GM23338 (cell line): ENCODE results near the gene TRMT44. TPM values are rescaled to one million over a fixed set of nuclear protein-coding genes. Genes with fewer than 3 reads are reported as not detected.

Source experiments
- ATAC-seq: fragments of 200-7000 bp; cut with Tn5 transposase; 3 replicates; pipeline ENCODE4 v1.9.1; 2020
- DNase-seq: peaks from one replicate; pipeline ENCODE4 v3.0.0-alpha.2; 2015; ENCODE audit warnings: low spot score
- H2AFZ ChIP-seq: fragments of 200-600 bp; sonication (generic); 2 replicates; pipeline ENCODE4 v1.8.0; 2016; ENCODE audit warnings: antibody characterized with exemption, mild to moderate bottlenecking, moderate library complexity
- H3F3A ChIP-seq: fragments of 200-600 bp; sonication (generic); replicated peaks from 2 replicates; pipeline ENCODE4 v1.8.0; 2017; ENCODE audit warnings: antibody characterized with exemption, mixed run types, low read depth
- H3K27ac ChIP-seq: fragments of 200-600 bp; sonication (generic); 2 replicates; pipeline ENCODE4 v1.6.1; 2016; ENCODE audit warnings: low read depth
- H3K27me3 ChIP-seq: fragments of 200-600 bp; sonication (generic); 2 replicates; pipeline ENCODE4 v1.8.0; 2016; ENCODE audit warnings: mild to moderate bottlenecking, mixed run types, moderate library complexity; ENCODE audit not compliant: insufficient read depth
- H3K36me3 ChIP-seq: fragments of 200-600 bp; sonication (generic); 2 replicates; pipeline ENCODE4 v1.8.0; 2016; ENCODE audit warnings: mild to moderate bottlenecking; ENCODE audit not compliant: insufficient read depth
- H3K4me1 ChIP-seq: fragments of 200-600 bp; sonication (generic); 2 replicates; pipeline ENCODE4 v1.8.0; 2016; ENCODE audit warnings: mild to moderate bottlenecking, moderate library complexity; ENCODE audit not compliant: insufficient read depth
- H3K4me2 ChIP-seq: fragments of 200-600 bp; sonication (generic); 2 replicates; pipeline ENCODE4 v1.7.1; 2017; ENCODE audit warnings: mixed run types
- H3K4me3 ChIP-seq: fragments of 200-600 bp; sonication (generic); 2 replicates; pipeline ENCODE4 v1.6.1; 2016; ENCODE audit warnings: mixed run types
- H3K79me2 ChIP-seq: fragments of 200-600 bp; sonication (generic); replicated peaks from 2 replicates; pipeline ENCODE4 v1.8.0; 2017; ENCODE audit warnings: mild to moderate bottlenecking; ENCODE audit not compliant: insufficient read depth
- H3K9me2 ChIP-seq: fragments of 200-600 bp; sonication (generic); 2 replicates; pipeline ENCODE4 v1.8.0; 2017; ENCODE audit not compliant: insufficient read depth
- H4K20me1 ChIP-seq: fragments of 200-600 bp; sonication (generic); replicated peaks from 2 replicates; pipeline ENCODE4 v1.8.0; 2017; ENCODE audit warnings: mild to moderate bottlenecking; ENCODE audit not compliant: insufficient read depth
- H3K27ac Mint-ChIP-seq: 2 replicates; pipeline ENCODE4 v1.8.0; 2020; ENCODE audit warnings: inconsistent platforms, mild to moderate bottlenecking, moderate library complexity, mixed read lengths
- H3K27me3 Mint-ChIP-seq: 3 replicates; pipeline ENCODE4 v1.8.0; 2022; ENCODE audit warnings: low read depth, mild to moderate bottlenecking, moderate library complexity, mixed read lengths, inconsistent platforms; ENCODE audit not compliant: insufficient read depth, poor library complexity
- H3K36me3 Mint-ChIP-seq: 3 replicates; pipeline ENCODE4 v1.8.0; 2021; ENCODE audit warnings: low read depth, mild to moderate bottlenecking, inconsistent platforms, moderate library complexity, mixed read lengths
- H3K4me1 Mint-ChIP-seq: 3 replicates; pipeline ENCODE4 v1.8.0; 2020; ENCODE audit warnings: mild to moderate bottlenecking, inconsistent platforms, mixed read lengths
- H3K4me3 Mint-ChIP-seq: 3 replicates; pipeline ENCODE4 v1.8.0; 2021; ENCODE audit warnings: moderate library complexity, mild to moderate bottlenecking, inconsistent platforms, mixed read lengths
- H3K9me3 Mint-ChIP-seq: 3 replicates; pipeline ENCODE4 v1.8.0; 2020; ENCODE audit warnings: moderate library complexity, mild to moderate bottlenecking, inconsistent platforms, mixed read lengths
- CREB1 ChIP-seq: fragments of 250-450 bp; sonication (Bioruptor Pico); IDR thresholded peaks from 2 replicates; pipeline ENCODE4 v1.5.0; 2020; ENCODE audit warnings: low read depth, mild to moderate bottlenecking, moderate library complexity
- EZH2 ChIP-seq: fragments of 200-600 bp; sonication (generic); IDR thresholded peaks from one replicate; pipeline ENCODE4 v1.8.0; 2017; ENCODE audit warnings: antibody characterized with exemption, mild to moderate bottlenecking, low read depth; ENCODE audit not compliant: unreplicated experiment
- EZH2phosphoT487 ChIP-seq: fragments of 200-600 bp; sonication (generic); IDR thresholded peaks from one replicate; pipeline ENCODE4 v1.8.1; 2018; ENCODE audit warnings: antibody characterized with exemption; ENCODE audit not compliant: unreplicated experiment
- JUNB ChIP-seq: IDR thresholded peaks from one replicate; pipeline ENCODE4 v1.6.1; 2016; ENCODE audit warnings: antibody characterized with exemption; ENCODE audit not compliant: unreplicated experiment
- NANOG ChIP-seq: IDR thresholded peaks from 2 replicates; pipeline ENCODE4 v1.6.1; 2016; ENCODE audit warnings: antibody characterized with exemption, borderline replicate concordance
- POLR2AphosphoS5 ChIP-seq: IDR thresholded peaks from 2 replicates; pipeline ENCODE4 v1.6.1; 2016; ENCODE audit warnings: antibody characterized with exemption, low read depth
- STAT1 ChIP-seq: IDR thresholded peaks from one replicate; pipeline ENCODE4 v1.6.1; 2016; ENCODE audit warnings: antibody characterized with exemption; ENCODE audit not compliant: unreplicated experiment
- ZNF114 ChIP-seq: fragments of 250-450 bp; sonication (Bioruptor Pico); IDR thresholded peaks from 2 replicates; pipeline ENCODE4 v1.5.0; 2020; ENCODE audit warnings: mild to moderate bottlenecking, moderate library complexity
- ZNF331 ChIP-seq: fragments of 250-450 bp; sonication (Bioruptor Pico); IDR thresholded peaks from 2 replicates; pipeline ENCODE4 v1.5.0; 2020; ENCODE audit warnings: low read depth, mild to moderate bottlenecking, moderate library complexity
- polyA plus RNA-seq: library from polyadenylated mRNA; unstranded; fragments of >200 nt; fragmentation: Nextera tagmentation; extraction: Ambion mirVana; gene quantifications from 2 replicates; pipeline ENCODE4 v1.2.1, GENCODE V29; 2016
- total RNA-seq: library from RNA; depleted of rRNA; stranded (reverse); fragments of >200 nt; shearing (Covaris generic); gene quantifications from 2 replicates; pipeline ENCODE4 v1.2.3, GENCODE V29; 2014
- TF ChIP-seq, protein P1 (sequence below): IDR thresholded peaks from 2 replicates; pipeline ENCODE4 v1.6.1; 2016; ENCODE audit warnings: antibody characterized with exemption
- TF ChIP-seq, protein P2 (sequence below), 2 experiments: fragments of 200-600 bp in 1 of 2; sonication (generic) in 1 of 2; conservative IDR thresholded peaks; 2 replicates each; pipeline versions ENCODE4 v1.5.1 to v1.6.1; 2016 to 2017; ENCODE audit warnings: antibody characterized with exemption in 2 of 2, low read depth in 2 of 2, mild to moderate bottlenecking in 2 of 2, moderate library complexity in 1 of 2
- TF ChIP-seq, protein P3 (sequence below): IDR thresholded peaks from one replicate; pipeline ENCODE4 v1.6.1; 2018; ENCODE audit warnings: antibody characterized with exemption; ENCODE audit not compliant: unreplicated experiment
- TF ChIP-seq, protein P4 (sequence below): fragments of 250-450 bp; sonication (Bioruptor Pico); IDR thresholded peaks from 2 replicates; pipeline ENCODE4 v1.5.0; 2020; ENCODE audit warnings: mild to moderate bottlenecking, moderate library complexity

The TRMT44 gene
- total and polyA plus RNA-seq, 2 experiments from 2014 or later = 10.3 to 49.8 TPM

DNA sequence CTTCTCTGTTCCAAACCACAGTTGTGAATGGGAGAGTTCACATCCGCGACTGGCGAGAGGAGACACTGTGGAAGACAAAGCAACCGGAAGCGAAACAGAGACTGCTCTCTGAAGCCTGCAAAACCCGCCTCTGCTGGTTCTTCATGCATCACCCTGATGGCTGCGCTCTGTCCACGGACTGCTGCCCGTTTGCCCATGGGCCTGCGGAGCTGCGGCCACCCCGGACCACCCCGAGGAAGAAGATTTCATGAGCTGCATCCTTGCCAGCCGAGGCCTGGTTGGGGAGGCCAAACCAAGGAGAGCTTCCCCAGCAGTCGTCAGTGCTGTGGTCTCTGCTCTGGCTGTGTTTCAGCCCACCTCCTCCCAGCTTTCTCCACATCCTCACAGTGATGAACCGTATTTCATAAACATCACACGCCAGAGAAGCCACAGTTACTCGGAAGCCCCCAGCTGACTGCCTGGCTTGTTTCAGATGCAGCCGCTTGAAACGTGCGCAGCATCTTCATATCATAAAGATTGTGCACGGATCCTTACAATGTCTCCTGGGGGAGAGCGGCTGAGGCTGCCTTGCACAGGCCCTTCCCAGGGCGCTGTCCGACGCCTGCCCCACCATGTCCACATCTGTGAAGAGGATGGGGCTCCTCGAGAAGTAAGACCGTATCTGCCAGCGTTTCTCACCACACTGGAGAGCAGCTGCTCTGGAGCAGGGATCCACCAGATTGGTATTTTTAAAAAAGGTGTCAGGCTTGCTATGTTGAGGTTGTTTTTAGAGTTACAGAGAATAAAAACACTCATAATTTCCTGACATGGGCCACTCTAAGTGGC is 35.4 kb downstream of the TRMT44 start:
- Histone ChIP-seq H3K27me3 (no peaks in the 10 kb centered on the region), H4K20me1 (no peaks in the 10 kb centered on the region), H3K27ac (no peak overlapping the region), H3K36me3 (no peaks in the 10 kb centered on the region; the same call in 1 of the 2 replicates), H3K79me2 (no peaks in the 10 kb centered on the region), H3K4me1 (peaks cover 7% of the 10 kb centered on the region), H3F3A (no peaks in the 10 kb centered on the region), H2AFZ (no peak overlapping the region), H3K4me3 (no peak overlapping the region), H3K9me2 (no peaks in the 10 kb centered on the region), H3K4me2 (no peak overlapping the region)
- no peak for TF ChIP-seq POLR2AphosphoS5
- TF ChIP-seq EZH2 = no peak
- no peak for TF ChIP-seq ZNF331 (CRISPR knock-in tag)
- TF ChIP-seq CREB1 = no peak
- TF ChIP-seq, protein P1, sequence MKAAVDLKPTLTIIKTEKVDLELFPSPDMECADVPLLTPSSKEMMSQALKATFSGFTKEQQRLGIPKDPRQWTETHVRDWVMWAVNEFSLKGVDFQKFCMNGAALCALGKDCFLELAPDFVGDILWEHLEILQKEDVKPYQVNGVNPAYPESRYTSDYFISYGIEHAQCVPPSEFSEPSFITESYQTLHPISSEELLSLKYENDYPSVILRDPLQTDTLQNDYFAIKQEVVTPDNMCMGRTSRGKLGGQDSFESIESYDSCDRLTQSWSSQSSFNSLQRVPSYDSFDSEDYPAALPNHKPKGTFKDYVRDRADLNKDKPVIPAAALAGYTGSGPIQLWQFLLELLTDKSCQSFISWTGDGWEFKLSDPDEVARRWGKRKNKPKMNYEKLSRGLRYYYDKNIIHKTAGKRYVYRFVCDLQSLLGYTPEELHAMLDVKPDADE = no peak
- TF ChIP-seq JUNB = no peak
- no peak for TF ChIP-seq NANOG
- no peak for TF ChIP-seq EZH2phosphoT487
- no peak for TF ChIP-seq STAT1
- TF ChIP-seq, protein P2, sequence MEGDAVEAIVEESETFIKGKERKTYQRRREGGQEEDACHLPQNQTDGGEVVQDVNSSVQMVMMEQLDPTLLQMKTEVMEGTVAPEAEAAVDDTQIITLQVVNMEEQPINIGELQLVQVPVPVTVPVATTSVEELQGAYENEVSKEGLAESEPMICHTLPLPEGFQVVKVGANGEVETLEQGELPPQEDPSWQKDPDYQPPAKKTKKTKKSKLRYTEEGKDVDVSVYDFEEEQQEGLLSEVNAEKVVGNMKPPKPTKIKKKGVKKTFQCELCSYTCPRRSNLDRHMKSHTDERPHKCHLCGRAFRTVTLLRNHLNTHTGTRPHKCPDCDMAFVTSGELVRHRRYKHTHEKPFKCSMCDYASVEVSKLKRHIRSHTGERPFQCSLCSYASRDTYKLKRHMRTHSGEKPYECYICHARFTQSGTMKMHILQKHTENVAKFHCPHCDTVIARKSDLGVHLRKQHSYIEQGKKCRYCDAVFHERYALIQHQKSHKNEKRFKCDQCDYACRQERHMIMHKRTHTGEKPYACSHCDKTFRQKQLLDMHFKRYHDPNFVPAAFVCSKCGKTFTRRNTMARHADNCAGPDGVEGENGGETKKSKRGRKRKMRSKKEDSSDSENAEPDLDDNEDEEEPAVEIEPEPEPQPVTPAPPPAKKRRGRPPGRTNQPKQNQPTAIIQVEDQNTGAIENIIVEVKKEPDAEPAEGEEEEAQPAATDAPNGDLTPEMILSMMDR (conservative IDR thresholded peaks at IDR 0.05; ENCODE audit: low read depth in 2 of 2) = no peak
- TF ChIP-seq ZNF114 (CRISPR knock-in tag) = no peak
- TF ChIP-seq, protein P3, sequence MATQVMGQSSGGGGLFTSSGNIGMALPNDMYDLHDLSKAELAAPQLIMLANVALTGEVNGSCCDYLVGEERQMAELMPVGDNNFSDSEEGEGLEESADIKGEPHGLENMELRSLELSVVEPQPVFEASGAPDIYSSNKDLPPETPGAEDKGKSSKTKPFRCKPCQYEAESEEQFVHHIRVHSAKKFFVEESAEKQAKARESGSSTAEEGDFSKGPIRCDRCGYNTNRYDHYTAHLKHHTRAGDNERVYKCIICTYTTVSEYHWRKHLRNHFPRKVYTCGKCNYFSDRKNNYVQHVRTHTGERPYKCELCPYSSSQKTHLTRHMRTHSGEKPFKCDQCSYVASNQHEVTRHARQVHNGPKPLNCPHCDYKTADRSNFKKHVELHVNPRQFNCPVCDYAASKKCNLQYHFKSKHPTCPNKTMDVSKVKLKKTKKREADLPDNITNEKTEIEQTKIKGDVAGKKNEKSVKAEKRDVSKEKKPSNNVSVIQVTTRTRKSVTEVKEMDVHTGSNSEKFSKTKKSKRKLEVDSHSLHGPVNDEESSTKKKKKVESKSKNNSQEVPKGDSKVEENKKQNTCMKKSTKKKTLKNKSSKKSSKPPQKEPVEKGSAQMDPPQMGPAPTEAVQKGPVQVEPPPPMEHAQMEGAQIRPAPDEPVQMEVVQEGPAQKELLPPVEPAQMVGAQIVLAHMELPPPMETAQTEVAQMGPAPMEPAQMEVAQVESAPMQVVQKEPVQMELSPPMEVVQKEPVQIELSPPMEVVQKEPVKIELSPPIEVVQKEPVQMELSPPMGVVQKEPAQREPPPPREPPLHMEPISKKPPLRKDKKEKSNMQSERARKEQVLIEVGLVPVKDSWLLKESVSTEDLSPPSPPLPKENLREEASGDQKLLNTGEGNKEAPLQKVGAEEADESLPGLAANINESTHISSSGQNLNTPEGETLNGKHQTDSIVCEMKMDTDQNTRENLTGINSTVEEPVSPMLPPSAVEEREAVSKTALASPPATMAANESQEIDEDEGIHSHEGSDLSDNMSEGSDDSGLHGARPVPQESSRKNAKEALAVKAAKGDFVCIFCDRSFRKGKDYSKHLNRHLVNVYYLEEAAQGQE = no peak
- TF ChIP-seq, protein P4, sequence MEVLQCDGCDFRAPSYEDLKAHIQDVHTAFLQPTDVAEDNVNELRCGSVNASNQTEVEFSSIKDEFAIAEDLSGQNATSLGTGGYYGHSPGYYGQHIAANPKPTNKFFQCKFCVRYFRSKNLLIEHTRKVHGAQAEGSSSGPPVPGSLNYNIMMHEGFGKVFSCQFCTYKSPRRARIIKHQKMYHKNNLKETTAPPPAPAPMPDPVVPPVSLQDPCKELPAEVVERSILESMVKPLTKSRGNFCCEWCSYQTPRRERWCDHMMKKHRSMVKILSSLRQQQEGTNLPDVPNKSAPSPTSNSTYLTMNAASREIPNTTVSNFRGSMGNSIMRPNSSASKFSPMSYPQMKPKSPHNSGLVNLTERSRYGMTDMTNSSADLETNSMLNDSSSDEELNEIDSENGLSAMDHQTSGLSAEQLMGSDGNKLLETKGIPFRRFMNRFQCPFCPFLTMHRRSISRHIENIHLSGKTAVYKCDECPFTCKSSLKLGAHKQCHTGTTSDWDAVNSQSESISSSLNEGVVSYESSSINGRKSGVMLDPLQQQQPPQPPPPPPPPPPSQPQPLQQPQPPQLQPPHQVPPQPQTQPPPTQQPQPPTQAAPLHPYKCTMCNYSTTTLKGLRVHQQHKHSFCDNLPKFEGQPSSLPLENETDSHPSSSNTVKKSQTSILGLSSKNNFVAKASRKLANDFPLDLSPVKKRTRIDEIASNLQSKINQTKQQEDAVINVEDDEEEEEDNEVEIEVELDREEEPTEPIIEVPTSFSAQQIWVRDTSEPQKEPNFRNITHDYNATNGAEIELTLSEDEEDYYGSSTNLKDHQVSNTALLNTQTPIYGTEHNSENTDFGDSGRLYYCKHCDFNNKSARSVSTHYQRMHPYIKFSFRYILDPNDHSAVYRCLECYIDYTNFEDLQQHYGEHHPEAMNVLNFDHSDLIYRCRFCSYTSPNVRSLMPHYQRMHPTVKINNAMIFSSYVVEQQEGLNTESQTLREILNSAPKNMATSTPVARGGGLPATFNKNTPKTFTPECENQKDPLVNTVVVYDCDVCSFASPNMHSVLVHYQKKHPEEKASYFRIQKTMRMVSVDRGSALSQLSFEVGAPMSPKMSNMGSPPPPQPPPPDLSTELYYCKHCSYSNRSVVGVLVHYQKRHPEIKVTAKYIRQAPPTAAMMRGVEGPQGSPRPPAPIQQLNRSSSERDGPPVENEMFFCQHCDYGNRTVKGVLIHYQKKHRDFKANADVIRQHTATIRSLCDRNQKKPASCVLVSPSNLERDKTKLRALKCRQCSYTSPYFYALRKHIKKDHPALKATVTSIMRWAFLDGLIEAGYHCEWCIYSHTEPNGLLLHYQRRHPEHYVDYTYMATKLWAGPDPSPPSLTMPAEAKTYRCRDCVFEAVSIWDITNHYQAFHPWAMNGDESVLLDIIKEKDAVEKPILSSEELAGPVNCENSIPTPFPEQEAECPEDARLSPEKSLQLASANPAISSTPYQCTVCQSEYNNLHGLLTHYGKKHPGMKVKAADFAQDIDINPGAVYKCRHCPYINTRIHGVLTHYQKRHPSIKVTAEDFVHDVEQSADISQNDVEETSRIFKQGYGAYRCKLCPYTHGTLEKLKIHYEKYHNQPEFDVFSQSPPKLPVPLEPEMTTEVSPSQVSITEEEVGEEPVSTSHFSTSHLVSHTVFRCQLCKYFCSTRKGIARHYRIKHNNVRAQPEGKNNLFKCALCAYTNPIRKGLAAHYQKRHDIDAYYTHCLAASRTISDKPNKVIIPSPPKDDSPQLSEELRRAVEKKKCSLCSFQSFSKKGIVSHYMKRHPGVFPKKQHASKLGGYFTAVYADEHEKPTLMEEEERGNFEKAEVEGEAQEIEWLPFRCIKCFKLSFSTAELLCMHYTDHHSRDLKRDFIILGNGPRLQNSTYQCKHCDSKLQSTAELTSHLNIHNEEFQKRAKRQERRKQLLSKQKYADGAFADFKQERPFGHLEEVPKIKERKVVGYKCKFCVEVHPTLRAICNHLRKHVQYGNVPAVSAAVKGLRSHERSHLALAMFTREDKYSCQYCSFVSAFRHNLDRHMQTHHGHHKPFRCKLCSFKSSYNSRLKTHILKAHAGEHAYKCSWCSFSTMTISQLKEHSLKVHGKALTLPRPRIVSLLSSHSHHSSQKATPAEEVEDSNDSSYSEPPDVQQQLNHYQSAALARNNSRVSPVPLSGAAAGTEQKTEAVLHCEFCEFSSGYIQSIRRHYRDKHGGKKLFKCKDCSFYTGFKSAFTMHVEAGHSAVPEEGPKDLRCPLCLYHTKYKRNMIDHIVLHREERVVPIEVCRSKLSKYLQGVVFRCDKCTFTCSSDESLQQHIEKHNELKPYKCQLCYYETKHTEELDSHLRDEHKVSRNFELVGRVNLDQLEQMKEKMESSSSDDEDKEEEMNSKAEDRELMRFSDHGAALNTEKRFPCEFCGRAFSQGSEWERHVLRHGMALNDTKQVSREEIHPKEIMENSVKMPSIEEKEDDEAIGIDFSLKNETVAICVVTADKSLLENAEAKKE (CRISPR knock-in tag) = no peak
- Mint-ChIP-seq H3K27me3 (peaks cover 5% of the 10 kb centered on the region), H3K27ac (no peak overlapping the region), H3K9me3 (no peaks in the 10 kb centered on the region), H3K4me1 (peaks cover 17% of the 10 kb centered on the region), H3K4me3 (no peak overlapping the region), H3K36me3 (peaks cover 16% of the 10 kb centered on the region)
- DNase-seq (no peak), ATAC-seq (no peak)
